K562 (cell line): ENCODE data around the gene GLIS2. TPM values are rescaled to one million over a fixed set of nuclear protein-coding genes. Genes with fewer than 3 reads are reported as not detected.

Experiments
- AFF4 ChIP-seq: sonication (generic); formaldehyde crosslinking; IDR thresholded peaks from 2 replicates; pipeline ENCODE4 v1.8.0; 2023; ENCODE audit warnings: mild to moderate bottlenecking, missing genetic modification reagents
- ATF2 ChIP-seq: sonication (generic); formaldehyde crosslinking; IDR thresholded peaks from 2 replicates; pipeline ENCODE4 v1.8.1; 2022; ENCODE audit warnings: missing genetic modification reagents
- CREM ChIP-seq: IDR thresholded peaks from 2 replicates; pipeline ENCODE4 v1.6.1; 2014; ENCODE audit warnings: antibody characterized with exemption, low read depth
- E2F3 ChIP-seq: fragments of 250-450 bp; sonication (Bioruptor Pico); IDR thresholded peaks from 2 replicates; pipeline ENCODE4 v1.4.0; 2020; ENCODE audit warnings: mild to moderate bottlenecking
- FOXA1 ChIP-seq: fragments of 450-650 bp; IDR thresholded peaks from 2 replicates; pipeline ENCODE4 v1.6.1; 2016; ENCODE audit warnings: mild to moderate bottlenecking, borderline replicate concordance
- HCFC1 ChIP-seq: IDR thresholded peaks from 2 replicates; pipeline ENCODE4 v1.6.1; 2012; ENCODE audit warnings: low read depth, low read length, improper control_type of control experiment
- HDGF ChIP-seq: fragments of 450-650 bp; IDR thresholded peaks from 2 replicates; pipeline ENCODE4 v1.6.1; 2016
- IRF2 ChIP-seq: sonication (generic); formaldehyde crosslinking; IDR thresholded peaks from 2 replicates; pipeline ENCODE4 v1.8.1; 2022; ENCODE audit warnings: mild to moderate bottlenecking, missing genetic modification reagents
- MEF2A ChIP-seq: IDR thresholded peaks from 2 replicates; pipeline ENCODE4 v1.6.1; 2011; ENCODE audit warnings: low read depth, mild to moderate bottlenecking, low read length, moderate library complexity; ENCODE audit not compliant: control insufficient read depth
- NONO ChIP-seq, 2 experiments: fragments of 200-400 bp in 1 of 2; fragments of 450-650 bp in 1 of 2; formaldehyde crosslinking in 1 of 2; IDR thresholded peaks; 2 replicates each; pipeline ENCODE4 v1.6.1; 2017; ENCODE audit warnings: low read depth in 2 of 2, mild to moderate bottlenecking in 2 of 2, moderate library complexity in 2 of 2, low read length in 1 of 2
- NR2C1 ChIP-seq, 2 experiments: fragments of 450-650 bp; IDR thresholded peaks; 2 replicates each; pipeline ENCODE4 v1.6.1; 2017; ENCODE audit warnings: mild to moderate bottlenecking in 2 of 2, antibody characterized with exemption in 1 of 2, inconsistent platforms in 1 of 2, missing compliant biosample characterization in 1 of 2, missing genetic modification characterization in 1 of 2
- NRF1 ChIP-seq, 2 experiments: fragments of 450-650 bp; IDR thresholded peaks in 1 of 2; conservative IDR thresholded peaks in 1 of 2; 2 replicates each; pipeline ENCODE4 v1.6.1; 2014; ENCODE audit warnings: mild to moderate bottlenecking in 2 of 2
- PKNOX1 ChIP-seq: fragments of 450-650 bp; IDR thresholded peaks from 2 replicates; pipeline ENCODE4 v1.6.1; 2016
- PTRF ChIP-seq: fragments of 450-650 bp; IDR thresholded peaks from 2 replicates; pipeline ENCODE4 v1.6.1; 2016; ENCODE audit warnings: mild to moderate bottlenecking, missing genetic modification characterization, missing compliant biosample characterization
- SAP30 ChIP-seq: fragments of 200-600 bp; sonication (generic); IDR thresholded peaks from 2 replicates; pipeline ENCODE4 v1.6.1; 2012; ENCODE audit warnings: borderline replicate concordance, low read depth, mild to moderate bottlenecking, moderate library complexity, low read length, control low read depth, inconsistent platforms; ENCODE audit not compliant: insufficient read depth, poor library complexity, severe bottlenecking
- SMAD1 ChIP-seq: fragments of 150-350 bp; IDR thresholded peaks from 2 replicates; pipeline ENCODE4 v1.6.1; 2014; ENCODE audit warnings: low read length, low read depth; ENCODE audit not compliant: partially characterized antibody
- SMC3 ChIP-seq: conservative IDR thresholded peaks from 2 replicates; pipeline ENCODE4 v1.6.1; 2011; ENCODE audit warnings: low read depth, low read length, improper control_type of control experiment; ENCODE audit not compliant: insufficient read depth
- U2AF1 ChIP-seq: fragments of 200-400 bp; formaldehyde crosslinking; optimal IDR thresholded peaks from 2 replicates; pipeline ENCODE3; 2017; ENCODE audit warnings: mild to moderate bottlenecking, low read depth, low read length, moderate library complexity
- polyA plus RNA-seq, 8 experiments: library from polyadenylated mRNA; depleted of rRNA in 4 of 8; stranded (reverse) in 5 of 8; unstranded in 3 of 8; fragments of >200 nt; fragmentation: Nextera tagmentation in 2 of 8; fragmentation: Illumina TruSeq in 1 of 8; extraction: Ambion mirVana in 2 of 8; extraction: Trizol in 1 of 8; gene quantifications; 2 replicates each; pipeline versions ENCODE4 v1.2.1 to v1.2.3, GENCODE V29; 2011 to 2014; ENCODE audit warnings: inconsistent platforms in 1 of 8, missing spikeins in 1 of 8
- total RNA-seq, 7 experiments: library from RNA; depleted of rRNA in 6 of 7; stranded (reverse); fragments of >200 nt in 6 of 7; fragmentation: Illumina TruSeq in 2 of 7; extraction: Trizol in 2 of 7; gene quantifications; 2 replicates each; pipeline versions ENCODE4 v1.2.1 to v1.2.3, GENCODE V29; 2011 to 2021; ENCODE audit warnings: low replicate concordance in 1 of 7

GLIS2 gene
- total and polyA plus RNA-seq, 9 of the 15 experiments (the other 6 are each of a cell fraction or from before 2014, with no cell fraction given), result 0.10 to 9.0 (median 0.57) TPM

- TF ChIP-seq NONO (IDR thresholded peaks at IDR 0.05; ENCODE audit: low read depth in 2 of 2, low read length in 1 of 2), result peak in 1 of 2 experiments; percentile 77; a peak in 2 of 4 replicates
- TF ChIP-seq PTRF (tag), result no peak
- TF ChIP-seq NRF1 (conservative IDR thresholded peaks at IDR 0.05 in 1 of 2, IDR thresholded peaks at IDR 0.05 in 1 of 2), result peak; percentile 97
- peak; percentile 18; the same call in 1 of the 2 replicates for TF ChIP-seq IRF2
- no peak for TF ChIP-seq SMC3
- no peak for TF ChIP-seq HDGF
- TF ChIP-seq E2F3, result 0 out of 2 replicates have a peak, but pooled peaks have one; percentile 51
- no peak for TF ChIP-seq MEF2A
- TF ChIP-seq AFF4 (CRISPR knock-in tag), result no peak
- peak; percentile 62 for TF ChIP-seq SMAD1
- TF ChIP-seq CREM, result peak; percentile 24; the same call in 1 of the 2 replicates
- no peak for TF ChIP-seq U2AF1
- peak; percentile 94 for TF ChIP-seq NR2C1 (IDR thresholded peaks at IDR 0.05)
- peak; percentile 96 for TF ChIP-seq NR2C1 (tag; IDR thresholded peaks at IDR 0.05)
- TF ChIP-seq SAP30, result peak; percentile 76
- peak; percentile 45 for TF ChIP-seq HCFC1
- TF ChIP-seq FOXA1, result no peak
- TF ChIP-seq ATF2 (CRISPR knock-in tag), result no peak
- no peak for TF ChIP-seq PKNOX1
Observed at GRCh38 chr16:4350787-4351659, 35.2 kb downstream of the GLIS2 start, which contains the start of gene PAM16 (continued).
